Measurements from ENCODE around the gene HSF2.
A peak's percentile ranks its signal among the peaks of the same experiment; 100 is the strongest.

HSF2 gene, protein sequence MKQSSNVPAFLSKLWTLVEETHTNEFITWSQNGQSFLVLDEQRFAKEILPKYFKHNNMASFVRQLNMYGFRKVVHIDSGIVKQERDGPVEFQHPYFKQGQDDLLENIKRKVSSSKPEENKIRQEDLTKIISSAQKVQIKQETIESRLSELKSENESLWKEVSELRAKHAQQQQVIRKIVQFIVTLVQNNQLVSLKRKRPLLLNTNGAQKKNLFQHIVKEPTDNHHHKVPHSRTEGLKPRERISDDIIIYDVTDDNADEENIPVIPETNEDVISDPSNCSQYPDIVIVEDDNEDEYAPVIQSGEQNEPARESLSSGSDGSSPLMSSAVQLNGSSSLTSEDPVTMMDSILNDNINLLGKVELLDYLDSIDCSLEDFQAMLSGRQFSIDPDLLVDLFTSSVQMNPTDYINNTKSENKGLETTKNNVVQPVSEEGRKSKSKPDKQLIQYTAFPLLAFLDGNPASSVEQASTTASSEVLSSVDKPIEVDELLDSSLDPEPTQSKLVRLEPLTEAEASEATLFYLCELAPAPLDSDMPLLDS

DNA sequence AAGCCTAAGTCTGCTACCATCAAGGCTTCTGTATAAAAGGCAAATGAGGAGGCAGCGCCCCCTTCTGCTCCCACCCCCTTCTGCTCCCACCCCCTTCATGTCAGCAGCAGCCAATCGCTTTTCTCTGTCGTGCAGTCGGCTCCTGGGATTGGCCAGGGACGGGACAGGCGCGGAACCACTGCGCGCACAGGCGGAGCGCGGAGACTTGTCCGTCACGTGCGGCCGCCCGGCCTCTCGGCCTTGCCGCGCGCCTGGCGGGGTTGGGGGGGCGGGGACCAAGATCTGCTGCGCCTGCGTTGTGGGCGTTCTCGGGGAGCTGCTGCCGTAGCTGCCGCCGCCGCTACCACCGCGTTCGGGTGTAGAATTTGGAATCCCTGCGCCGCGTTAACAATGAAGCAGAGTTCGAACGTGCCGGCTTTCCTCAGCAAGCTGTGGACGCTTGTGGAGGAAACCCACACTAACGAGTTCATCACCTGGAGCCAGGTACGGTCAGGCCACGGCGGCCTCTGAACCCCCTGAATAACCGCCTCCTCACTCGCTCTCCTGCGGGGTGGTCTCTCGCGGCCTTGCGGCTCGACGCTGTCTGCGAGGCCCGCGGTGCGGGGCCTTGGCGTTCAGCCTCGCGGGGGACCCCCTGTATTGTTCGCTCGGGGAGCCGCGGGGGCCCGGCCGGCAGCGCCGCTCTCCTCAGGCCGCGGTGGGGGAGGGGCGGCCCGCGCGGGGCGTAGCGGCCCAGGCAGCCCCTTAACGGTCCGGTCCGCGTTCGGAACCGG lies at the start of gene HSF2:
HSF2 (plus strand) TSS at position 305 of the 773 bp plus-strand sequence; CDS start at position 391, 86 bp downstream.
- peak; percentile 98 for DNase-seq

DNA sequence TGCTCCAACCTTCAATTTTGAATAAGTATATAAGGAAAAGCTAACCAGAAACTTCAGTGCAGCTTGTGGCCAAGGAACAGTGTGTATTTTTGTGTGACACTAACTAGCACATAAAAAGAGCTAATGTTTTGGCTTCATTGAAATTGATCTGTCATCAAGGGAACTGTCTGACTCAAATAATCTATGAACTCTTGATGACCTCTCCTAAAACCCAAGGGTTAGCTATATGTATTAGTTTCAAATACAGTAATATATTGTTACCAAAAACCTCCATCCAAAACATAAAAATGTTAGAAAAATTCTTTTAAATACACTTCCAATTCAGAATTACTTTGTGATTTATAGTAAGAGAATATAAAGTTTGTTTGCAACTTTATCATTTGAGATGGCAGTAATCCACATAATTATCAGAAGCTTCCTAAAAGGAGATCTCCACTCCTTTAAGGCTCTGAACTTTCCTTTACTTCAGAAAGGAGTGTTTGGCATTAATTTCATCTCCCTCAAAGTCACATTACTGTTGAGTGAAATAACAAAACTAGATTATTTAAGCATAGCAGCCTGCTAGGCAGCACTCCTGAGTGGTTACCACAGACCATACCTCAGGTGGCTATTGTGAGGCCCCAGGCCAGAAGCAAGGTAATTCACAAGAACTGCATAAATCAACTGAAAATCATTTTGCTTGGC lies 46.3 kb upstream of the HSF2 start:
- no peak for DNase-seq

DNA sequence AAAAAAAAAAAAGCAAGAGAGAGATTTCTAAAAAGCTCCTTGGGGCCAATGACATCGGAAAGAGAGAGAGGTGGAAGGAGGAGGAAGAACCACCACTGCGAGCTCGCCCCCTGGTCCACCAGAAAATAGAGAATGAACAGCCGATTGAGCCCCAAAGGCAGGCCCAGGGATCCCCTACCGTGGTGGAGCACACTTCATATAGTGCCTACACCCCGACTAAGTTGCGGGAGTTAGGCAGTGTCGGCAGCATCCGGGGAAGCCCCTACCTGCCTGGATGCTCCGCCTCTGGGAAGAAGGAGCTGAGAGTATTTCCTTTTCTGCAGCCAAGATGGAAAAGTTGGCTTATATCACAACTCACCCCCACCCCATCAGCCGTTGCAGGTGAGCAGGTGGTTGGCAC lies 38.6 kb upstream of the HSF2 start:
- no peak for DNase-seq

DNA sequence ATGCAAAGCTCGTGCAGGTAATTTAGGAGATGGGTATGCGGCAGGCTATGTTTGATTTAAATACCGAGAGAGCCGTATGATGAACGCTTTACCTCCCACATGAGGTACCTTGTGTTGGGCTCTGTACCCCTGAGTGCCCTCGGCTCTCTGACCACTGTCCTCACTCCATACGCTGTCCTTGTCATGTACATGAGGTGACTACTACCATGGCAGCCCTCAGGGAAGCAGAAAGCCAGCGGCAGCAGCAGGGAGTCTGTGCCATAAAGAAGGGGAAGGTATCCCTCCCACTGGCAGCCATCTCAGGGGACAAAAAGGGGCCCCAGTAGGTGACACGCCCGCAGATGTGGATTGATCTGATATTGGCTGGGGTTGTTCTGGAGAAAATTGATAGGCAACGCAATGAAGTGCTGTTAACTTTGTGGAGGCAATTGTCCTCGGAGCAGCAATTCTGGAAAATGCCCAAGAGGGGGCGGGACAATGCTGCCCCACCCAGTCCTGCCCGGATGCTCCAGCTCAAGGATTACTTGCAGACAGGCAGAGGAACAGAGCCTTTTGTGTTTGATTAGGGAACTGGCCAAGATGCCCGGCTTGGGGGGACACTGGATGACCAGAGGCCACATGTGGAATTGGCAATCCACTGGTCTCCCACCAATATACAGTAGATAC lies 38.0 kb upstream of the HSF2 start:
- DNase-seq = no peak

DNA sequence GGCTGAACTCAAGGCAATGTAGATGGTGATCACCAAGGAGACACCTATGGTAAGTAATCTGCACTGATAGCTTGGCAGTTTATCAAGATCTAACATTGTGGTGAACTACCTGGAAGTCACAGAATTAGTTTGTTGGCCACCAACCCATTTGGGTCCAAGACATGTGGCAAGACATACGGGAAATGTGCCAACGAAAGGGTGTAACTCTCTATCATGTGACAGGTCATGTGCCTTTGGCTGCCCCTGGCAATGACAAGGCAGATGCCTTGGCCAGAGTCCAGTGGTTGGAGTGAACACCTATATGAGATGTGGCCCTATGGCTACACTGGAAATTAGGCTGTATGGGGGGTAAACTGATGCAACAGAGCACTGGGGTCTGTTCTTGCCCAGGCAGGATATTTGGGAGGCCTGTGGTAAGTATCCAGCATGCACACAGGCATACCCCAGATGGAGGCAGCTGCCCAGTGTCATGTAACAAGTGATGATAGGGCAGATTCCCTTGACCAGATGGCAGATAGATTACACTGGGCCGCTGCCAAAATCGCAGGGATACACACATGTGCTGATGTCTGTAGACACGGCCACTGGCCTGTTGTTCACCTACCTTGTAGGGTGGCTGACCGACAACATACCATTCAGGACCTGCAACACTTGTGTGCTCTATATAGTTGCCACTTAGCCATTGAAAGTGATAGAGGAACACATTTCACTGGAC lies 35.5 kb upstream of the HSF2 start:
- DNase-seq = no peak

DNA sequence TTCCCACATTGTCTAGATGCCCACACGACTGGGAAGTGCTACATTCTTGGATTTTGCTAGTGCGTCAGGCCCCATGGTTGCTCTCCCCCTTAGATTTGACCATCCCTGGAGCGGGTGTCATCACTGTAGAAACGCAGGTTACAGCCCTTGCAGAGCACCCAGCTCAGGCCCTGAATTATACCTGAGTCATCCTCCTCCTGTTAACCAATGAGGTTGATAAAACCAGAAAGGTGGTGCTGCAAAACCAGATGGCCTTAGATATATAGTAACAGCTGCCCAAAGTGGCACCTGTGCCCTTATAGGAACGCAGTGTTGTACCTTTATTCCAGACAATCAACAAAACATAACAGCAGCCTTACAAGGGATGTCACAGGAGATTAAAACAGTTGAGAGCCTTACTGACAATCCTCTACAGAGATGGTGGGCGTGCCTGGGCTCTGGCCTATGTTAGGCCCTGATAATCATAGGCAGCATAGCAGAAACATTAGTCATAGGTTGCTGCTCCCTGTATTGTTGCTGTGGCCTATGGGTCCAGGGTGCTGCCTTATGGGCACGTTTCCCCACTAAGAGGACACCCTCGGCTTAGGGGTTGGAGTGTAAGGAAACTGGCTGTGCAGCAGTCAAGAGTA lies 33.6 kb upstream of the HSF2 start:
- DNase-seq = no peak

DNA sequence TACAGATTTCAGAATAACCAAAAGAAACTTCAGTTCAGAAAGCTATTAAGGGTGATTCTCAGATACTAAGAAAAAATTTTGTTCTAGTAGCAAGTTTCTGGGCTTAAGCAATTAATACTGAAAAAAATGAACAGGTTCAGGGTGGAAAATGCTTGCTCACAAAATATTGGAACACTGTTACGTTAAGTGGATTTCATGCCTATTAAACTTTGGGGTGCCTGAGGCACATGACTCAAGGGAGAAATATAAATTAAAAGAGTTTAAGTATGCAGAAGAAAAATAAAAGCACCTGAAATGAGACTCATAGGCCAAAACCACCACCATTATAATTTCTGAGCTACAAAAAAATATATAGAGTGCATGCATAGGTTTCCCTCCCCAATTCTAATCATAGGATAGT lies 32.3 kb upstream of the HSF2 start:
- no peak for DNase-seq

DNA sequence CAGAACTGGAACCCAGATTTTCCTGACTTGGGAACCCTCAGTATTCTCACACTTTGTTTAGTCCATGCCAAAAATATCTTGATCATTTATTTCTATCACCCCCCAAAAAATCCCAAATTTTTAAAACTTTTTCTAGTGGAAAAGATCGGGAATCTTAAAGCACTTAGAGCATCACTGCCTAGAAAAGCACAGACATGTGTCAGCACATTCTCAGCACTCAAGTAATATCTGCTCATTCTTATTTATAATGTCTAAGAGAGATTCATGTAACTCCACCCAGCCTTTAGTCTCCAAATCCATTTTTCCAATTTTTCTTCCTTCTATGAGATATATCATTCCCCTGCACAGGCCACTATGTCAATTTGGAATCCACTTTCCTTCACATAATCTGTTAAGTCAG lies 29.9 kb upstream of the HSF2 start:
- no peak for DNase-seq

DNA sequence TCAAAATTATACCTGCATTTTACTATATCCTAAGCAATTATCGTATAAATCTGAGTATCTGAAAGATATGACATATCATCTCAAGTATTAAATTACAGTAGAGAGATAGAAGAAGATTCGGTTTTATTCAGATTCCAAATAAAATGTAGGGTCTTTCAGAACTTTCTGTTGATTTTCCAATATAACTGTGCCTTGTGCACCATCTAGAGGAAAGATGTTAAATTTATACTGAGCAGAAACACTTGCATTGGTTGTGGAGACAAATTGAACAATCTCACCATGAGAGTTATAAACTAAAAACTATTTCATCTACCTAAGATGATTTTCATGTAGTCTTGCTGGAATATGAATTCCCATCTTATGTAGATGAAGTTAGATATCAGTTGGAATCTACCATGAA lies 26.8 kb upstream of the HSF2 start:
- DNase-seq = no peak

DNA sequence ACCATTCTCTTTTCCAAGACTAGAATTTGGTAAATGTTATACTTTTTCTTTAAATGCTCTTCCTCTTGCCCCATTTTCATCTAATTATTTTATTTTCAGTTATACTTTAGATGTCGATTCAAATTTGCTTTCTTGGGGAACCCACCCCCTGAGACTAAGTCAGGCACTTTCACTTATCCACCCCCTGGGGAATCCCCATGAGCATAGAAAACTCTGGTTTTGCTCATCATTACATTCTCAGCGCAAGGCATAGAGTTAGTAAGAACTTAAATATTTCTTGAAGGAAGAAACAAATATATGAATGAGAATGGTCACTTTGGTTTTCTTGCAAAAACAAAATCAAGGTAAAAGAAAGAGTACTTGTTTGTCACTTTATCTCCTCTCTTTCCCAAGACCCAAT lies 25.1 kb upstream of the HSF2 start:
- DNase-seq = peak; percentile 12

DNA sequence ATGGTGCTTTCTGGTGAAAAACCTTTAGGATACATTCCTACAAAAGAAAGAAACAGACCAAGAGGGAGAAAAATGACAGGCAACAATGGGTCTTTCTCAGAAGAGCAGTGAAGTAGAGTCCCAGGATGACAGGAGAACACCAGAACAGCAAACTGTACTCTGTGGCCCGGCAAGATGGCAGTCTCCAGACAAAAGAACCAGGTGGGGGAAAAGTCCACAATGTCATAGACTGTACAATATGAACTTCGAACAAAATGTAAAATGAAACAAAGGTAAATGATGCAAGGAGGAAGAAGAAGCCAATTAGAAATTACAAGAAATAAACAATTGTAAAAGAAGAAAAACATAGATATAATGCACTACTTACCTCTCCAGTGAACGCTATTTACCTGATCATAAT lies 23.2 kb upstream of the HSF2 start:
- DNase-seq = no peak

DNA sequence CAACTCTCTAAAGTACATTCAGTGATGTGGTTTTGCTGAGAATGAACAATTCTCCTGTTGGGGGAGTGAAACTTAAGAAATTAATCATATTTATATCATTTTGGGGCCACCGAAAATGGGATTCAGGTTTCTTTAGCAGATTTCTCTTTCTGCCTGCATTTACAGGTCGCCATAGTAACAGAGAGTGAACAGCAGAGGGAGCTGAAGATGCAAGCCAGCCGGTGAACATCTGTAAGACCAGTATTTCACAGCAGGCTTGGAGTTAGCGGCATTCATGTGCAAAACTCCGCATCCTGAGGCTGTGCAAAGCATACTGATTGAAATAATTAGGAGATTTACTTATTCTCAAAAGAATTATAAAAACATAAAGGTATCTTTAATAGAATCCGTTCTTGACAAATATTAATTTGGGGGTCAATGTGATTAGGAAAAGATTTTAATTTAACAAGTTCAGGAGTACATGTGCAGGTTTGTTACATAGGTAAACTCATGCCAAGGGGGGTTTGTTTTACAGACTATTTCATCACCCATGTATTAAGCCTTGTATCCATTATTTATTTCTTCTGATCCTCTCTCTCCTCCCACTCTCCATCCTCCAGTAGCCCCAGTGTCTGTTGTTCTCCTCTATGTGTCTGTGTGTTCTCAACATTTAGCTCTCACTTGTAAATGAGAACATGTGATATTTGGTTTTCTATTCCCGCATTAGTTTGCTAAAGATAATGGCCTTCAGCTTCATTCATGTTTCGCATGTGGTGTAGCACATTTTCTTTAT lies 17.8 kb upstream of the HSF2 start:
- peak; percentile 75 for DNase-seq

DNA sequence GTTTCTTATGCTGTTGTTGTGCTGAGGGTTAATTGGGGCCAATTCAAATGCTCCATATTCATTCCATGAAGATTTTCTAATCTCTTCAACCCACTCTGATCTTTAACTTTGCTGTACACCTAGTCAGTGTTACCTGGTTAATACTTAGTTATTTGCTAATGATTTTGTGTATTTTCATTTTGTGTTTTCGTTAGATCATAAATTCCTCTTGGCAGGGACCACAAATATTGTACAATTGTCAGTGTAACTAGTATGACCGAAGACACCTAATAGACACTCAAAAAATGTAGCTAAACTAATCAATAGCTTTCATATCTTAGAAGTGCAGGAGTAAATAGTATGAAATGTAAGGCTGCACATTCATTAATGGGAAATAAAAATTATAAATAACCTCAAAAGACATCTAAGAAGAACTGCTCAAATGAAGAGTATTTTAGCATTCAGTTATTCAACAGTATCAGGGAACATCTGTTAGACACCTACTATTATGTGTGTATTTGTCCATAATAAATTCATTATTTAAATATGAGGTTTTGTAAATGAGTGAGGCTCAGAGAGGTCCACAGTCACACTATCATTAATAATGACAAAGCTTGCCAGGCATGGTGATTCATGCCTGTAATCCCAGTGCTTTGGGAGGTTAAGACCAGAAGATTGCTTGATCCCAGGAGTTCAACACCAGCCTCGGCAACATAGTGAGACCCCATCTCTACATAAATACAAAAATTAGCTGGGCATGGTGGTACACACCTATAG lies 13.4 kb upstream of the HSF2 start:
- no peak for DNase-seq

DNA sequence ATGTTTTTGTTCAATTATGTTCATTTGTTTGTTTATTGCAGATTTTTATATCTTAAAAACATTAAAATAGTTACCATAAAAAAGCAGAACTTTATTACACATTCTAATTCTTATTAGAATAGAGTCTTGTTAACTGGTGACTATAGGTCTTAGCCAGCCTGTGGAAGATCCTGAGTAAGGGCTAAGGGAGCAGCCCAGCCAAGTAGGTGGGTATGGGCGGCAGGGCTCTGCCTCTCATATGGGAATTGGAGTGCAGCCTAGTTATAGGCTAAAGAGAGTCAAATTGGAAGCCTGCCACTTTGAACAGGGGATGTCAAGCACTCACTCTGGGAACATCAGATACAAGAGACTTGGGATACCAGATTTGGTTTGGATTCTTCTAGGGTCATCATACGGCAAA lies 10.5 kb upstream of the HSF2 start:
- DNase-seq = no peak

DNA sequence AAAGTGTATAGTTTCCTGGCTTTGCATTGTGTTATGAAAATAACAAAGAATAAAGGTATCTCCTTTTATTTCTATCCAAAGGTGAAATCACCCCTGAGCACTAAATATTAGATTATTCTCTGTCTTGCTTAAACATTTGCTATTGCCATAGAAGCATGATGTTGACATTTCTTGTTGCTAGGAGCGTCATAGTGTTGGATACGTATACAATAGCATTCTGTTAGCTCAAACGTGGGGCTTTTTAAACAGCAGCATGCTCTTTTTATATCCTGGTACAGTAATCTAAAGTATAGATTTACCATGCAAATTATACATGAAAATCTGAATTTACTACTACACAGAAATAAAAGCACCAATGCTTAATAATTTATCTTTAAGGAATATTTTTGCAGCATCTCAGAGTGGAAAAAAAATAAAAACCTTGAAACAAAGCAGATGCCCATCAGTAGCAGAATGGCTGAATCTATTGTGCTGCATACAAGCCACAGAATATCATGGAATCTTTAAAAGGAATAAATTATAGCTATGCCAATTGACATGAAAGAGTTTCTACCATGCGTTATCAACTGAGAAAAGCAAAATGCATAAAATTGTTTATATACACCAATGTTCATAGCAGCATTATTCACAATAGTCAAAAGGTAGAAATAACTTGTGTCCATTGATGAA lies 9.6 kb upstream of the HSF2 start:
- no peak for DNase-seq

DNA sequence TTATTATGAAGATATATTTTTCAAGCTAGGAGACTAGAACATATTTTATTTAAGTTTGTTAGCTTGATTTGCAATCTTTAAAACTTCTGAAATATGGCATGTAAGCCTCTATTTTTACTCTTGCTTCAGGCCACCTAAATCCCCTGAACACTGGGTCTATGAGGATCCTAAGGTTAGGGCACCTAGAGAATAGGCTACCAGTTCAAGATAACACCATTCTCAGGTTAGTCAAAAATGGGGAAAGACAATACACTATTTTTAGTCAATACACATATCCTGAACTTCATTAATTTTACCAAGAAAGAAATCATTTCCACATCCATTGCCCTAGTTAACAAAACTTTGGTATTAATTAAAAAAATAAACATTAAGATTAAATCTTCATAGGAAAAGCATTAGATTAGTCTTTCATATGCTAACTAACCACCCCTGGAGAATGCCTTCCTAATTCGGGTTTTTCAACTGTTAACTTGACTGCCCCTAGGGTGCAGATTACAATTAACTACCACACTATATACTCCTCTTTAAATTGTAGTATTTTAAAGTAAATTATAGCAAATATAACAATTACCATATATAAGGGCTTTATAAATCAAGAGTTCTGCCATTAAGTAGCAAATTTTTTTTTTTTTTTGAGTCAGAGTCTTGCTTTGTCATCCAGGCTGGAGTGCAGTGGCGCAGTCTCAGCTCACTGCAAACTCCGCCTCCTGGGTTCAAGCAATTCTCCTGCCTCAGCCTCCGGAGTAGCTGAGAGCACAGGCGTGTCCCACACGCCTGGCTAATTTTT lies 6.7 kb upstream of the HSF2 start:
- peak; percentile 7 for DNase-seq

DNA sequence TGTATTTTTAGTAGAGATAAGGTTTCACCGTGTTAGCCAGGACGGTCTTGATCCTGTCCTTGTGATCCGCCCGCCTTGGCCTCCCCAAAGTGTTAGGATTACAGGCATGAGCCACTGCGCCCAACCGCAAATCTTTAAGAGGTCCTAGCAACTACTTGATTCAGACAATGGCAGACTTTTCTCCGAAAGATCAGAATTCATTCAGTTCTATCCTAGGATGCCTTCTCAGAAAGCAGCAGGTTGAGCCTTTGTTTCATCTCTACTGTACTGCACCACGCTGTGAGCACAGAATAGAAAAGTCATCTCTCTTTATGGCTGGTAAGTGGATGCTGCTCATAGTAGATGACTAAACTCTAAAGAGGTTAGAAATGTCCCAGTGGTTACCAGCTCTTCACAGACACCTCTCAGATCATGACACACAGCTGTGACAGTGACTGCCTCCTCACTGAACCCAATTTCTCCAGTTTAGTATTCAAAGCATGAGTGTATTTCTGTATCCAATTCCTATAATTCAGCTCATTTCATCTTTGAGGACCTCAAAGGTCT lies 6.0 kb upstream of the HSF2 start:
- DNase-seq = peak; percentile 80

DNA sequence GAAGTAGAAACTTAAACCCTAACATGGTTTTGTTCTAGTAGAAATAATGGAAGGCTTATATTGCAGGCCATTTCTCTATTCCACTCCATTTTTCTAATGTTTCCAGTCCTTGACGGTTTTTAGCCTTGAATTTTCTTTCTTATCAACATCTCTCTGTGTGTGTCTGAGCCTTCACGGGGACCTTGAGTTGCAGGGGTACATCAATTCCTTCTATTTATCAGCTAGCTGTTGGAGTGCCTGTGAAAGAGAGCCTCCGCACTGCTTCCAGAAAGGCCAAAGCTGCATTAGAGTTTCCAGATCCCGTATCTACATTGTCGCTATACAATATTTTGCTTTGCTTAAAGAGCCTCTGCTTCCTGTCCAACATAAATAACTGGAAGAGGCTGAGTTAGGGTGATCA lies 5.4 kb upstream of the HSF2 start:
- no peak for DNase-seq

DNA sequence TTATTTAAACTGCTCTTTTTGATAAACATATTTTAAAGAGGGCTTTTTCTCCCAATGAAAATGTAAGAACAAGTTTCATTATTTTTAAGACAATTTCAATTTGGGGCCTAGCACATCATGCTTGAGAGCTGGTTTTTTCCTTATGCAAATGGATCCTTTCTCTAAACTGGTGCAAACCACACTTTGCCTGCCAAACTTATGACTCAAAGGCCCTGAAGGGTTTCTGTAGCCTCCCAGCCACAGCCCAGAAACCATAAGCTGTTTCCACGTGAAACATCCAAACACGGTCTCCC lies 451 bp upstream of the HSF2 start:
- DNase-seq = no peak
